Measurements from ENCODE around the gene ACRBP.

ACRBP gene

GRCh38 chr12:6630736-6631135 is 16.5 kb downstream of the ACRBP start:
- no peaks in the 10 kb centered on the region for H3K36me3 ChIP-seq (ENCODE audit: insufficient read depth)
- H3K27me3 ChIP-seq (ENCODE audit: insufficient read depth, low read depth) = no peaks in the 10 kb centered on the region; the same call in 1 of the 2 replicates
- H3K4me3 ChIP-seq (IDR thresholded peaks at IDR 0.05; ENCODE audit: insufficient read depth, low read depth, low read length) = no peak overlapping the region
- no peak overlapping the region for H3K9ac ChIP-seq
- no peaks in the 10 kb centered on the region for H3K4me1 ChIP-seq (ENCODE audit: low read depth, poor library complexity, severe bottlenecking)
- H2AFZ ChIP-seq (ENCODE audit: low read depth) = no peak overlapping the region
- no peaks in the 10 kb centered on the region for H3K79me2 ChIP-seq (ENCODE audit: insufficient read depth, low read depth)
- no peak overlapping the region for H3K27ac ChIP-seq
- no peak for TF ChIP-seq CTCF (conservative IDR thresholded peaks at IDR 0.05; ENCODE audit: low read depth, low read length)
- no peak overlapping the region for H3K4me2 ChIP-seq
- H4K20me1 ChIP-seq (ENCODE audit: insufficient read depth) = no peaks in the 10 kb centered on the region

- H3K27me3 ChIP-seq (ENCODE audit: insufficient read depth, low read depth) = no peaks in the 10 kb centered on the region; the same call in 1 of the 2 replicates
- no peak for TF ChIP-seq CTCF (conservative IDR thresholded peaks at IDR 0.05; ENCODE audit: low read depth, low read length)
- no peak overlapping the region for H3K27ac ChIP-seq
- H2AFZ ChIP-seq (ENCODE audit: low read depth) = no peak overlapping the region
- no peaks in the 10 kb centered on the region for H4K20me1 ChIP-seq (ENCODE audit: insufficient read depth)
- no peak overlapping the region for H3K4me2 ChIP-seq
- no peak overlapping the region for H3K4me3 ChIP-seq (IDR thresholded peaks at IDR 0.05; ENCODE audit: insufficient read depth, low read depth, low read length)
- H3K9ac ChIP-seq = no peak overlapping the region
- no peaks in the 10 kb centered on the region for H3K4me1 ChIP-seq (ENCODE audit: low read depth, poor library complexity, severe bottlenecking)
- no peaks in the 10 kb centered on the region for H3K79me2 ChIP-seq (ENCODE audit: insufficient read depth, low read depth)
- H3K36me3 ChIP-seq (ENCODE audit: insufficient read depth) = no peaks in the 10 kb centered on the region
Measured at GRCh38 chr12:6627616-6628015, 19.6 kb downstream of the ACRBP start.

- Histone ChIP-seq H3K9ac (no peak overlapping the region), H3K4me1 (ENCODE audit: low read depth, poor library complexity, severe bottlenecking) (no peaks in the 10 kb centered on the region), H2AFZ (ENCODE audit: low read depth) (no peak overlapping the region), H4K20me1 (ENCODE audit: insufficient read depth) (no peaks in the 10 kb centered on the region), H3K79me2 (ENCODE audit: insufficient read depth, low read depth) (no peaks in the 10 kb centered on the region), H3K4me3 (IDR thresholded peaks at IDR 0.05; ENCODE audit: insufficient read depth, low read depth, low read length) (no peak overlapping the region), H3K27ac (no peak overlapping the region), H3K4me2 (no peak overlapping the region), H3K36me3 (ENCODE audit: insufficient read depth) (no peaks in the 10 kb centered on the region), H3K27me3 (ENCODE audit: insufficient read depth, low read depth) (no peaks in the 10 kb centered on the region)
- no peak for TF ChIP-seq CTCF (conservative IDR thresholded peaks at IDR 0.05; ENCODE audit: low read depth, low read length)
Measured at GRCh38 chr12:6626654-6627283, 20.5 kb downstream of the ACRBP start.

GRCh38 chr12:6620885-6621274 is 26.4 kb downstream of the ACRBP start:
- H3K9ac ChIP-seq = no peak overlapping the region
- H3K36me3 ChIP-seq (ENCODE audit: insufficient read depth) = no peaks in the 10 kb centered on the region
- no peaks in the 10 kb centered on the region for H4K20me1 ChIP-seq (ENCODE audit: insufficient read depth)
- no peak overlapping the region for H3K27ac ChIP-seq
- H3K79me2 ChIP-seq (ENCODE audit: insufficient read depth, low read depth) = no peaks in the 10 kb centered on the region
- no peak overlapping the region for H2AFZ ChIP-seq (ENCODE audit: low read depth)
- H3K4me2 ChIP-seq = no peak overlapping the region
- H3K4me1 ChIP-seq (ENCODE audit: low read depth, poor library complexity, severe bottlenecking) = no peaks in the 10 kb centered on the region
- no peaks in the 10 kb centered on the region for H3K27me3 ChIP-seq (ENCODE audit: insufficient read depth, low read depth)
- no peak for TF ChIP-seq CTCF (conservative IDR thresholded peaks at IDR 0.05; ENCODE audit: low read depth, low read length)
- no peak overlapping the region for H3K4me3 ChIP-seq (IDR thresholded peaks at IDR 0.05; ENCODE audit: insufficient read depth, low read depth, low read length)
